Left hindlimb (tissue), 1 donor: ENCODE results near the gene POU5F1.
"Not testable (repeated sequence)": the region's sequence is repeated elsewhere in the genome, so short reads cannot be mapped to it uniquely, and the experiment has no call there.

ENCODE experiments used
- DNase-seq: peaks from one replicate; pipeline ENCODE4 v3.0.0-alpha.2; 2018

The POU5F1 gene

DNA sequence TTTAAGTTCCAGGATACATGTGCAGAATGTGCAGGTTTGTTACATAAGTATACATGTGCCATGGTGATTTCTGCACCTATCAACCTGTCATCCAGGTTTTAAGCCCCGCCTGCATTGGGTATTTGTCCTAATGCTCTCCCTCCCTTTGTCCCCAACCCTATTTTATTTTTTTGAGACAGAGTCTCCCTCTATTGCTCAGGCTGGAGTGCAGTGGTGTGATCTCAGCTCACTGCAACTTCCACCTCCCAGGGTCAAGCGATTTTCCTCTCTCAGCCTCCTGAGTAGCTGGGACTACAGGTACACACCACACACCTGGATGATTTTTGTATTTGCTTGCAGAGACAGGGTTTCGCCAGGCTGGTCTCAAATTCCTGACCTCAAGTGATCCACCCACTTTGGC lies 18.7 kb upstream of the POU5F1 start:
- not testable (repeated sequence) for DNase-seq

- DNase-seq = no peak
Observed at GRCh38 chr6:31187780-31188194, 17.3 kb upstream of the POU5F1 start.

GRCh38 chr6:31186052-31186734 lies 15.7 kb upstream of the POU5F1 start:
- no peak for DNase-seq

DNA sequence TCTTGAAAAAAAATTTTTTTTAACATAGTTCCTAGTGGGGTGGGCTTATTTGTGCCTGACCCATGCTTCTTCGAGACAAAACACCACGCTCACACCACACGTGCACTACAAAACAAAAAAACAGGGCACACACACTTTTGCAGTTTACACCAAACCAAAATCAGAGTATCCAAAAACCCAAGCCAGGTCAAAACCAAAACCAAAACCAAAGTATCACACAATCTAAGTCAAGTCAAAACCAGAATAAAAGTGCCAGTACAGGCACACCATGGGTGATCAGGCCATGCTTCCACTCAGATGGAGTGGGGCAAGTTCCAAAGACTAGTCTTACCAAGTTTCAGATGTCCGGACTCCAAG lies 15.2 kb upstream of the POU5F1 start:
- not testable (repeated sequence) for DNase-seq

GRCh38 chr6:31183859-31184258 lies 13.4 kb upstream of the POU5F1 start:
- not testable (repeated sequence) for DNase-seq

GRCh38 chr6:31183287-31183686 lies 12.8 kb upstream of the POU5F1 start:
- not testable (repeated sequence) for DNase-seq

- DNase-seq = peak; percentile 69
Observed at GRCh38 chr6:31180500-31180899, 10.0 kb upstream of the POU5F1 start.

DNA sequence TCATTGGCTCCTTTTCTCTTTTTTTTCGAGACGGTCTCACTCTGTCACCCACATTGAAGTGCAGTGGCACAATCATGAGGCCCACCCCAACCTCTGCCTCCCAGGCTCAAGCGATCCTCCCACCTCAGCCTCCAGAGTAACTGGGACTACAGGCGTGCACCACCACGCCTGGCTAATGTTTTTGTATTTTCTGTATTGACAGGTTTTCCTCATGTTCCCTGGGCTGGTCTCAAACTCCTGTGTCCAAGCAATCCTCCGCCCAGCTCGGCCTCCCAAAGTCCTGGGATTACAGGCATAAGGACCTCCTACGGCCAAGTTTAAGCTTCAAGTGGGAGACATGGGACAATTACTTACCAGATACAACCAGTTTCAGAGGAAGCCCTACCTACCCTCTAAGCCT lies 9.4 kb upstream of the POU5F1 start:
- DNase-seq = no peak

GRCh38 chr6:31179042-31179386 lies 8.5 kb upstream of the POU5F1 start:
- DNase-seq = no peak

GRCh38 chr6:31178143-31179041 lies 7.9 kb upstream of the POU5F1 start:
- DNase-seq = no peak

GRCh38 chr6:31175971-31176370 lies 5.5 kb upstream of the POU5F1 start:
- no peak for DNase-seq

DNA sequence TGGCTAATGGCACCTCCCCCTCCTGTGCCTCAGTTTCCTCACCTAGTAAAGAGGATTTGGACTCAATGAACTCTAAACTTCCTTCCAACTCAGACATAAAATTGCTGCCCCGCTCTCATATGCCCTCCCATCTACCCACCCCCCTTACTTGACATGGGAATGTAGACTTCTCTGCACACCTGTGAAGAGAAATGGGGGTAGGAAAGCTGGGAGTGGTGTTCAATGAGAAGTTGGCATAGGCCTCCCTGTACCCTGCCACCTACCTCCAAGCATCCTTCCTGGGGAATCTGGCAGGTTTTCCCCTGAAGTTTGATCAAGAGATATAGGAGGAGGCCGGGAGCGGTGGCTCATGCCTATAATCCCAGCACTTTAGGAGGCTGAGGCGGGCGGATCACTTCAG lies 3.9 kb upstream of the POU5F1 start:
- no peak for DNase-seq

- no peak for DNase-seq
Observed at GRCh38 chr6:31173406-31173805, 2.9 kb upstream of the POU5F1 start.

DNA sequence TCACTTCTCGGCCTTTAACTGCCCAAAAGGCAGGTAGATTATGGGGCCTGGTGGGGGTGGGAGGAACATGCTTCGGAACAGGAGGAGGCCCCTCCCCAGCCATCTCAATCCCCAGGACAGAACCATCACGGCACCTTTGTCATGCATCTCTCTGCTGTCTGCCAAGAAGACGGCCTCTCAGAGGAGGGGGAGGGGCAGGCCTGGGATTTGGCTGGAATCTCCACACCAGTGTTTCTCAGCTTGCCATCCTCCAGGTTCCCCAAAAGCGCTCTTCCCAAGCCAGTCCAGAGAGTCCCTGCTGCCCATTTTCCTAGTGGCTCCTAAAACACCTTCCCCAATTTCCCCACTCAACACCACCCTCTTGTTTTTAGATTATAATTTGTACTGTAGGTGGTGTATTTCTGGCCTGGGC lies 2.5 kb upstream of the POU5F1 start:
- DNase-seq = no peak

GRCh38 chr6:31171931-31172905 lies 1.7 kb upstream of the POU5F1 start:
- no peak for DNase-seq

- no peak for DNase-seq
Observed at GRCh38 chr6:31170987-31171671, 647 bp upstream of the POU5F1 start.

DNA sequence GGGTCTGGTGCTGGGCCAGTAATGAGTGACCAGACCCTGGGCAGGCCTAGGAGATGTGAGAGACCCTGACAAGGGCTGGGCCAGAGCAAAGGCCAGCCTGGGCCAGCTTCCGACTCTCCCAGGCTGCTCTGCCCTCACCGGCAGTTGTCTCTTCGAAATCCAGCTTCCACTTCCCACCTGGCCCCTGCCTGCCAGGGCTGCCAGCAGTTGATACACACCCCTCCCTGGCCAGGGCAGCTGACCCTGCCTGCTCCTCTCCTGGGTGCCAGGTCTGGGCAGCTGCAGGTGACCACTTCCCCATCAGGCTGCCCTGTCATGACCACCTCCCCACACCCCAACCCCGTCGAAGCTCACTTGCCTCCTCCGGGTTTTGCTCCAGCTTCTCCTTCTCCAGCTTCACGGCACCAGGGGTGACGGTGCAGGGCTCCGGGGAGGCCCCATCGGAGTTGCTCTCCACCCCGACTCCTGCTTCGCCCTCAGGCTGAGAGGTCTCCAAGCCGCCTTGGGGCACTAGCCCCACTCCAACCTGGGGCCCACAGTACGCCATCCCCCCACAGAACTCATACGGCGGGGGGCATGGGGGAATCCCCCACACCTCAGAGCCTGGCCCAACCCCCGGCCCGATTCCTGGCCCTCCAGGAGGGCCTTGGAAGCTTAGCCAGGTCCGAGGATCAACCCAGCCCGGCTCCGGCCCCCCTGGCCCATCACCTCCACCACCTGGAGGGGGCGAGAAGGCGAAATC lies 453 bp downstream of the POU5F1 start:
- not testable (repeated sequence) for DNase-seq

- DNase-seq = no peak
Observed at GRCh38 chr6:31169123-31169857, 1.2 kb downstream of the POU5F1 start.

DNA sequence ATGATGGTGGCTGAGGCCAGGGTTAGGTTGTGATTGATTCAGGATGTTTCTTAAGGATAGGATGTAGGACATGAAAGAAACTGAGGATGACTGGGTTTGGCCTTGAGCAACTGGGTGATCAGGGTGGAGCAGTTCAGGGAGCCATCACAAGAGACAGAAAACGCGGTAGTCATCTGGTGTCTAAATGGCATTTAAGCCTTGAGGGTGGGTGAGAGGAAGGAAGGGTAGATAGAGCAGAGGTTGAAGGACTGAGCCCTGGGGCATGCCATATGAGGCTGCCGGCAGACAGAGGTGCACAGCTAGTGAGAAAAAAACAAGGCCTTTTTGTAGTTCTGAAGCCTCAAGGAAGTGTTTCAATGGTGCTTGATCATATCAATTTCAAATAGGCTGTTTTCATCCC lies 1.9 kb downstream of the POU5F1 start:
- DNase-seq = no peak

GRCh38 chr6:31165986-31166385 lies 4.5 kb downstream of the POU5F1 start:
- DNase-seq = no peak
